Thymus (tissue), 11 donors: ENCODE results near the gene ADRM1. TPM values are rescaled to one million over a fixed set of nuclear protein-coding genes. Genes with fewer than 3 reads are reported as not detected.

ENCODE experiments used
- DNase-seq, 9 donors: peaks; one replicate each; pipeline ENCODE4 v3.0.0-alpha.2; 2013; ENCODE audit warnings: low spot score in 9 of 9, low read depth in 6 of 9, missing footprints in 1 of 9
- H3K27ac ChIP-seq, 2 donors: one replicate each; pipeline ENCODE4 v1.5.1; 2013; ENCODE audit warnings: control low read depth in 1 of 2, low read depth in 1 of 2, low read length in 1 of 2, mild to moderate bottlenecking in 1 of 2, moderate library complexity in 1 of 2
- H3K27me3 ChIP-seq, 2 donors: one replicate each; pipeline ENCODE4 v1.5.1; 2013; ENCODE audit warnings: low read length in 1 of 2; ENCODE audit not compliant: control insufficient read depth in 2 of 2, insufficient read depth in 1 of 2
- H3K36me3 ChIP-seq, 2 donors: one replicate each; pipeline ENCODE4 v1.5.1; 2013; ENCODE audit warnings: low read length in 1 of 2, mild to moderate bottlenecking in 1 of 2, moderate library complexity in 1 of 2; ENCODE audit not compliant: control insufficient read depth in 2 of 2, insufficient read depth in 2 of 2
- H3K4me1 ChIP-seq, 2 donors: one replicate each; pipeline ENCODE4 v1.5.1; 2013; ENCODE audit warnings: low read length in 2 of 2; ENCODE audit not compliant: control insufficient read depth in 2 of 2, insufficient read depth in 2 of 2
- H3K4me3 ChIP-seq, 2 donors: one replicate each; pipeline ENCODE4 v1.5.1; 2013; ENCODE audit warnings: low read length in 2 of 2, control low read depth in 1 of 2, mild to moderate bottlenecking in 1 of 2
- H3K9me3 ChIP-seq, 2 donors: one replicate each; pipeline ENCODE4 v1.5.1; 2013; ENCODE audit warnings: low read length in 1 of 2, mild to moderate bottlenecking in 1 of 2; ENCODE audit not compliant: control insufficient read depth in 2 of 2, insufficient read depth in 1 of 2
- WGBS: extraction: QIAGEN DNeasy Blood & Tissue Kit; methylation state at CpG from one replicate; pipeline ENCODE4 v1.1.7; 2013; 5-methylcytosine and 5-hydroxymethylcytosine counted together
- polyA plus RNA-seq: library from polyadenylated mRNA; stranded (reverse); fragments of 200-250 nt; gene quantifications from one replicate; pipeline ENCODE4 v1.2.3, GENCODE V29; 2013
- total RNA-seq: library from RNA; stranded (reverse); fragments of 120-200 nt; gene quantifications from one replicate; pipeline ENCODE4 v1.2.4, GENCODE V29; 2013
- donor health status: healthy.

The ADRM1 gene
- total and polyA plus RNA-seq, 2 donors: 71.5 to 80.9 TPM

DNA sequence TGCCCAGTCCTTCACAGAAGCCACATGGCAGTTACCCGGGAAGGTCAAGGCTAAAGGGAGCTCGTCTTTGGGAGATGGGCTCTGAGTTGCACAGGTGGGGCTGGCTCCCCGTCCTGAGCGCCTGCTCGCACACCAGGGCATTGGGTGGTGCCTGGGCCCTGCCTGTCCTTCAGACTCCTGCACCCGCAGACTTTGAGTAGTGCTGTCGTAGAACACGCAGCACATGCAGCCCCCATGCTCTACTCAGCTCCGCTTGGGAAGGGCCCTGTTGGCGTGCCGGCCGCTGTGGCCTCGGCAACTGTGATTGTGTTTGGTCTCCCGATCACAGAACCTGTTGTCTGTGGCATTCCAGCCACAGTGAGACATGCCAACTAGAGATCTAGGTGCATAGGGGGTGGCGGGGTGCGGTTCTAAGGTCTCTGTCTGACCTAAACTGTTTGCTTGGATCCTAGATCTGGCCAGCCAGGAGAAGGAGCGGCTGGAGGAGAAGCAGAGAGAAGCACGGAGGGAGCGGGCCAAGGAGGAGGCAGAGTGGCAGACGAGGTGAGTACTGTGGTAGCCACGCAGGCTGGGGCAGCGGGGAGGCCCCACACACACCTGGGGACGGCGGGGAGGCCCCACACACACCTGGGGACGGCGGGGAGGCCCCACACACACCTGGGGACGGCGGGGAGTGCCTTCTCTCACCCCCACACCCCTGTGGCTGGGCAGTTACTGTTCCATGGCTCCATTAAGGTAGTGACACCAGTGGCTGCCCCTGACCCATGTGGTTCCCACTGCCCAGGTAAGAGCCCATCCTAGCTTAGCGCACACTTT is 11.3 kb upstream of the ADRM1 start:
- Histone ChIP-seq H3K36me3 (peaks cover 18 to 59% of the 10 kb centered on the region in 2 donors), H3K9me3 (no peaks in the 10 kb centered on the region), H3K4me3 (no peak overlapping the region), H3K27me3 (no peaks in the 10 kb centered on the region), H3K4me1 (no peaks in the 10 kb centered on the region), H3K27ac (no peak overlapping the region)
- DNase-seq: no peak
- WGBS: 97% methylated on average over 29 of the region's 29 CpGs

DNA sequence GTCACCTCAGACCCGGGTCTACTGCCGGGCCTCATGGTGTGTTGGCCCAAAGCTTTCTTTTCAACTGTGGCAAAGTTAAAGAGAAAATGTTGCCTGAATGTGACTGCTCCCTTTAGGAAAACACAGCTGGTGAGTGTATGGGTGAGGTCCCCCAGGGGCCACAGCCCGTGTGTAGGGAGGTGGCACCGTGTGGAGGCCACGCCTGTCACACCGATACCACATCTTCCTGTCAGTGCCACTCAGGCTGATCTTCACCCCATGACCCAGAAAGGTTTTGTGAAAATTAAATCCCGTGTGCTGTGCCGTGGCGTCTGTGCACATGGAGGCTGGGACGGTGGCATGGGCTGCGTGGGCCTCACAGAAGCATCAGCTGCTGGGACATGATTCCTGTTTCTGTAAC is 10.7 kb upstream of the ADRM1 start:
- DNase-seq: no peak
- Histone ChIP-seq H3K27ac (no peak overlapping the region), H3K36me3 (peaks cover 13 to 60% of the 10 kb centered on the region in 2 donors), H3K4me3 (no peak overlapping the region), H3K9me3 (no peaks in the 10 kb centered on the region), H3K27me3 (no peaks in the 10 kb centered on the region), H3K4me1 (no peaks in the 10 kb centered on the region)
- 96% methylated on average over 11 of the region's 11 CpGs for WGBS

DNA sequence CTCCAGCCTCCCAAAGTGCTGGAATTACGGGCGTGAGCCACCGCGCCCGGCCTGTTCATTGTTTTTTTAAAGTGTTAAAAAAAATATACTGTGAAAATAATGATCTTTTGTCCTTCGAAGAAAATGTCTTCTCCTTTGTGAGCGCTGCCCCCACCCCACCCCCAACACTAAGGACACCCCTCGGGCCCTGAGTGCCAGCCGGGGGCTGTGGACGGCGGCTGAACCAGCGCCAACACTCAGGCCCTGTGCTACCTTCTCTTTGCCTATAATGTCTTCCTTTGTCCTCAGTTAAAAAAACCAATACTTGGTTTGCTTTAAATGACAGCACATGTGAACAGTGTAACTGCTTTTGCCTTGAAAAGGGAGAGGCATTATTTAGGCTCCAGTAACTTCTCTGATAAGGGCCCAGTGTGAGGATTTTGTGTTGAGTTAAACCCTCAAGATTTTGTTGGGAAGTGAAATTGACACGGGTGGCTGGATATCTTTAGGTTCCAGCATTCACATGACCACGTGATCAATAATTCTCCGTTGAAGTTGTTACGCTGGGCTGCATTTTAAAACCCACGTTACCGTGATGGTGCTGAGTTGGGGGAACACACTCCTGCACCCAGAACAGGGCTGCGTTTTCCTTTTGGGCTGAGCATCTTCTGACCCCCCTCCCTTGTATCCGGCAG is 9.5 kb upstream of the ADRM1 start:
- no peaks in the 10 kb centered on the region for H3K27me3 ChIP-seq
- H3K9me3 ChIP-seq: no peaks in the 10 kb centered on the region
- no peak overlapping the region for H3K4me3 ChIP-seq
- peaks cover 13 to 72% of the 10 kb centered on the region in 2 donors for H3K36me3 ChIP-seq
- no peak for DNase-seq
- WGBS: 98% methylated on average over 20 of the region's 20 CpGs
- H3K27ac ChIP-seq: no peak overlapping the region
- no peaks in the 10 kb centered on the region for H3K4me1 ChIP-seq

DNA sequence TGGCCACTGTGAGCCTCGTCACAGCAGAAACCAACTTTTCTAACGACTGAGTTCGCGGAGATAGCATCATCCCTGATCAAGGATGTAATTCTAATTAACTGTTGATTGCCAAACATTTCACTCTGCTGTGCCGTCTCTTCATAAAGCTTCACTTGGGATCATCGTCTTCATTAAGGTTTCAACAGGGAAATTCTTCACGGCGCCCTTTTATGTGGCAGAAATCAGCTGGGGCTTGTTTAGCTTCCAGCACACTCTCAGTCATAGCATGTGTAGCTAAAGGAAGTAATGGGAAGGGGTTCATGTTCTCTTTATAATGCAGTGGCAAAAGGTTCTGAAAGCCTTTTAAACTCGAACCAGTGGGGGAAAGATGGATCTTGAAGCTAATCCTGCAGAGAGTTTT is 8.9 kb upstream of the ADRM1 start:
- Histone ChIP-seq H3K27ac (no peak overlapping the region), H3K9me3 (no peaks in the 10 kb centered on the region), H3K4me1 (no peaks in the 10 kb centered on the region), H3K36me3 (peaks cover 13 to 71% of the 10 kb centered on the region in 2 donors), H3K4me3 (no peak overlapping the region), H3K27me3 (no peaks in the 10 kb centered on the region)
- WGBS: 97% methylated on average over 9 of the region's 9 CpGs
- no peak for DNase-seq

DNA sequence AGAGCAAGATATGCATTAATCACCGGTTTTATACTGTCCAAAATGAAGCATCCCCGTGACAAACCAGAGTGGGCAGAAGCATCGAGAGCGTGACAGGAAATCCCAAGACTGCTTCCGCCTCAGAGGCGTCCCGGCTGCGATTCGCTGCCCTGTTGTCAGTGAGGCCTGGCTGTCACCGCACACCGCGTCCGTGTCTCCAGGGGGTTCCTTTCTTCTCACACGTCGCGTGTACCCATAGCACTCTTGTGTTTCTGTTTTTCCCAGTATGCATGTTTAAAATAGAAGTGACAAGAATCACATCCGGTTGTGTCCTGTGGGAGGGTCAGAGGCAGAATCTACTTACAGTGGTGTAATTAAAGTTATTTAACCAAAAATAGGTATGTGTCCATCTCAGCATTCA is 8.3 kb upstream of the ADRM1 start:
- WGBS: 96% methylated on average over 17 of the region's 17 CpGs
- no peaks in the 10 kb centered on the region for H3K4me1 ChIP-seq
- peaks cover 13 to 68% of the 10 kb centered on the region in 2 donors for H3K36me3 ChIP-seq
- H3K9me3 ChIP-seq: no peaks in the 10 kb centered on the region
- no peaks in the 10 kb centered on the region for H3K27me3 ChIP-seq
- no peak overlapping the region for H3K27ac ChIP-seq
- DNase-seq: no peak
- H3K4me3 ChIP-seq: no peak overlapping the region

DNA sequence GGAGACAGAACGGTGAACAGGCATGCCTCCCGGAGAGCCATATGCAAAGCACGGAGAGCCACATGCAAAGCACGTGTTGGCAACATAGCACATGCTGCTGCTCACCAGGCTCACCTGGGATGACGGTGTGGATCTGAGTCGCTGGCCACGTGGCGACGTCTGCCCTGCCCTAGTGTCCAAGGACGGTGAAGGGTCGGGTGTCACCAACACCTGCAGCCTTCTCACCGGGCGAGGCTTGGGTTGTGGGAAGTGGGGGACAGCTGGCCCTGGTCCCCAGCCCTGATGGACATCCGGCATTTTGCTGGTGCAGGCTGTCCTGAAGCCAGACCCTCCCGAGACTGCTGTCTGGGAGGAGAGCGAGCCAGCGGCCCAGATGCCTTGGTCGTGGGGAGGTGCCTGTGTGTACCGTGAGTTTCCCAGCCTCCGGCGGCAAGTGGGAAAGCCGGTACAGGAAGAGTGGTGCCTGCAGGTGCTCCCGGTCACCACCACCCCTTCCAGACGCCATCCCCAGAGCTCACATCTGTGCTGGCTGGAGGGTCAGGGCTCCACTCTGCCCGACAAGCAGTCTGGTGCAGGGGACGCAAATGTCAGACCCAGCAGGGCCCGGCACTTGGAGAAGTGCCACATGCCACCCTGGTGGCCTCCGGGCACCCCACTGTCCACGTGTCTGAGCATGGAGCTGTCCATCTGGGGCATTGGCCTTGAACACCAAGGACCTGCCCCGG is 5.9 kb upstream of the ADRM1 start:
- DNase-seq: no peak
- WGBS: 97% methylated on average over 30 of the region's 30 CpGs

DNA sequence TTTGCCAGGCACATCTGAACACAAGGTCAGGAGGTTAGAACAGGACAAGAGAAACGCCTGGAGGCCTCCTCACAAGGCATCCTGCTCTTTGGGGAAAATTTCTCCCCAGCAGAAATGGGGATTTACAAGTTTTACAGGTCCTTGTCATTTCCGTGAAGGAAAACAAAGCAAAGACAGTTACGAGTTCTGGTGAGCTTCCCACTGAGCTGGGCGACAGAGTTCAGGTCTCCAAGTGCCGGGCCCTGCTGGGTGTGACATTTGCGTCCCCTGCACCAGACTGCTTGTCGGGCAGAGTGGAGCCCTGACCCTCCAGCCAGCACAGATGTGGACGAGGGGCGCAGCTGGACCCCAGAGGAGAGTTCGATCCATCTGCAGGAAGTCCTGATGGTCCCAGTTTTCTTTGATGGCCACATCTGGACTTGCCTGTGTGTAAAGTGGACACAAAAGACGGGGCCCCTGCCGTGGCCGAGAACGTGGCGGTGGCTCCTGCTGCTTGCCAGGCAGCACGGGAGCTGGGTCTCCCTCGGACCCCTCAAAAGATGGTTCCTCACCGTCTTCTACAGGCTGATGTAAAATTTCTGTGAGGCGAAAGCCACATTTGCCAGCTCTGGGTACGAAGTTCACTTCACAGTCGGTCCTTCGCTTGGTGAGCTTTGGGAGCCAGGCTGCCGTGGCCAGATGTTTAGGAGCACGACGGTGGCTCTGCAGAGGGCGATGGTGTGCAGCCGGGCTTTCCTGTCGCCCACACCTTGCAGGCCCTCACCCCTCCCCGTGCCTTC is 5.2 kb upstream of the ADRM1 start:
- Histone ChIP-seq H3K9me3 (no peaks in the 10 kb centered on the region), H3K4me1 (no peaks in the 10 kb centered on the region), H3K27me3 (no peaks in the 10 kb centered on the region), H3K27ac (no peak overlapping the region), H3K36me3 (peaks cover 8 to 50% of the 10 kb centered on the region in 2 donors), H3K4me3 (no peak overlapping the region)
- WGBS: 97% methylated on average over 29 of the region's 29 CpGs
- no peak for DNase-seq

More for the DNA sequence above, 5.9 kb upstream of the ADRM1 start:
- Histone ChIP-seq H3K27ac (no peak overlapping the region), H3K4me1 (no peaks in the 10 kb centered on the region), H3K9me3 (no peaks in the 10 kb centered on the region), H3K27me3 (no peaks in the 10 kb centered on the region), H3K4me3 (no peak overlapping the region), H3K36me3 (peaks cover 12 to 55% of the 10 kb centered on the region in 2 donors)

DNA sequence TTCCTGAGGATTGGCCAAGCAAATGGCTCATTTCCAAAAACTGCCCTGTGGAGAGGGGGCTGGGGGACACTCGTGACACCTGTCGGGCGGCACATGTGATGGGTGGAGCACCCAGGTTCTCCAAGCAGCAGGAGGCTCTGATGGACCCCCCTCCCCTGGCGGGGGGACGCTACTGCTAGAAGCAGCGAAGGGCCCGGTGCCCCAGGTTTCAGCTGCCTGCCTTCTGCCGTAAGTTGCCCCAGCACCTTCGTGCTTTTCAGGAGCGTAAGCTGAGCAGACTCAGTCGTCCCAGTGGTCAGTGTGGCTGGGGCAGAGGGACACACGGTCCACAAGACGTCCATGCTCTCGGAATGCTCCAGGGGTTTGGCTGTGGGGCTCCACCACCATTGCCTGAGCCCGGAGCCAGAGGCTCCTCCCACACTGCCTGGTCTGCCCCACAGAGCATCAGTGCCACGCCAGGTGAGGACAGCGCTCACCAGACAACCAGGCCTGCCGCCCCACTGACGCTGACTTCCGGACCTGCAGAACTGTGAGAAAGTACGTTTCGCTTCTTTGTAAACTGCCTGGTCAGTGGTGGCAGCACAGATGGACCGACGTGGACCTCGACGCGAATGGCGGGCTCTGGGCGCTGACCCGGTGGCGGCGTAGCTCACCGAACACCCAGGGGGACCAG is 4.1 kb upstream of the ADRM1 start:
- 98% methylated on average over 33 of the region's 33 CpGs for WGBS
- peaks cover 2 to 4% of the 10 kb centered on the region in 2 donors for H3K4me1 ChIP-seq
- H3K4me3 ChIP-seq: no peak overlapping the region
- peaks cover 6 to 47% of the 10 kb centered on the region in 2 donors for H3K36me3 ChIP-seq
- no peak for DNase-seq
- H3K9me3 ChIP-seq: no peaks in the 10 kb centered on the region
- no peak overlapping the region for H3K27ac ChIP-seq
- H3K27me3 ChIP-seq: no peaks in the 10 kb centered on the region
